GM12891 (cell line): ENCODE data around the gene SETBP1.

ENCODE experiments used
- POLR2A ChIP-seq: IDR thresholded peaks from 2 replicates; pipeline ENCODE4 v1.6.1; 2011; ENCODE audit warnings: low read depth, low read length, control low read depth
- POLR2AphosphoS5 ChIP-seq: IDR thresholded peaks from 2 replicates; pipeline ENCODE4 v1.6.1; 2011; ENCODE audit warnings: low read depth, low read length, control low read depth
- SPI1 ChIP-seq: IDR thresholded peaks from 2 replicates; pipeline ENCODE4 v1.6.1; 2011; ENCODE audit warnings: low read depth, low read length, control low read depth
- TAF1 ChIP-seq: IDR thresholded peaks from 2 replicates; pipeline ENCODE4 v1.6.1; 2011; ENCODE audit warnings: low read depth, low read length, control low read depth

DNA sequence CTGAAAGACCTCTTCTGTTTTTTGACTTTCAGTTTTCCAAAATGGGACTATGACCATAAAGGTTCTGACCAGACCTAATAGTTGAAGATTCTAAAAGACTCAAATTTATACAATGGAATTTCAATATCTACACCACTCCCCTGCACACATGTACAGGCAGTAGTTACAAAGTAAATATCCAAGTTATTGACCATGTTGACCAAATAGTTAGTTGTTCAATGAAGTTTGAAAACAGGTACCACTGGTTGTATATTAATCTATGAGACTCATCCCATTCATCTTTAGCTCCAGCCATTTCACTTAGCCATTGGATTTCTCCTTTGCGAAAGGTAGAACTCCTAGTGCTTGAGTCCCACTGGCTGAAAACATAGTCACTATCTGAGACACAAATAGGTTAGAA, 277.4 kb downstream of the SETBP1 start:
- no peak for TF ChIP-seq POLR2A
- no peak for TF ChIP-seq POLR2AphosphoS5
- no peak for TF ChIP-seq SPI1
- no peak for TF ChIP-seq TAF1
